Measurements from ENCODE around the gene GDPD3. TPM values are rescaled to one million over a fixed set of nuclear protein-coding genes. Genes with fewer than 3 reads are reported as not detected.
A peak's percentile ranks its signal among the peaks of the same experiment; 100 is the strongest.

The GDPD3 gene
- total and polyA plus RNA-seq, 2 experiments from 2014 or later, result 0.94 to 1.4 TPM

DNA sequence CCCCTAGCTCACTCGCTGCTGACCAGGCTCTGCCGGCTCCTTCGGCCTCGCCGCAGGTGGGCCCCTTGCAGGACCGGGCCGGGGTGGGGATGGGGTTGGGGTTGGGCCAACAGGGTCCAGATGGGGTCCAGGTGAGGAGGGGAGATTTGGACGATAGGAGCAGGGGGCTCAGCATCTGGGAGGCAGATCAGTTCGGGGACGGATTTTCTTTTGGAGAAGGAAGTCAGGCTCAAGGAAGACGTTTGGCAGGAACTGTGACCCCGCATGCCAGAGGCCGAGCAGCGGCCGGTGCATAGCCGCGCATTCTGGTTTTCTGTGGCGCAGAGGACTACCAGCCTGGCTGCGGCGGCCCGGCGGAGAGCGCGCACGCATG is 48.6 kb downstream of the GDPD3 start:
- Histone ChIP-seq H3K36me3 (ENCODE audit: insufficient read depth) (peaks cover 12% of the 10 kb centered on the region), H3K27ac (ENCODE audit: low read depth) (peak overlapping the region; percentile 96), H3F3A (replicated peaks; ENCODE audit: low read depth) (peaks cover 41% of the 10 kb centered on the region), H3K79me2 (replicated peaks; ENCODE audit: insufficient read depth) (peaks cover 36% of the 10 kb centered on the region), H3K9me2 (ENCODE audit: insufficient read depth) (no peaks in the 10 kb centered on the region), H3K4me2 (peak overlapping the region; percentile 99), H3K4me3 (peak overlapping the region; percentile 97), H3K4me1 (ENCODE audit: insufficient read depth) (peaks cover 11% of the 10 kb centered on the region), H2AFZ (peak overlapping the region; percentile 84; the same call in 1 of the 2 replicates), H4K20me1 (replicated peaks; ENCODE audit: insufficient read depth) (peaks cover 22% of the 10 kb centered on the region; the same call in 1 of the 2 replicates), H3K27me3 (ENCODE audit: insufficient read depth) (no peaks in the 10 kb centered on the region)
- H3K36me3 Mint-ChIP-seq (ENCODE audit: low read depth), result peaks cover 36% of the 10 kb centered on the region
- TF ChIP-seq EZH2 (IDR thresholded peaks at IDR 0.05; ENCODE audit: low read depth, unreplicated experiment) (no peak), ZNF331 (CRISPR knock-in tag; IDR thresholded peaks at IDR 0.05; ENCODE audit: low read depth) (no peak), JUNB (IDR thresholded peaks at IDR 0.05; ENCODE audit: unreplicated experiment) (no peak), POLR2AphosphoS5 (IDR thresholded peaks at IDR 0.05; ENCODE audit: low read depth) (no peak), CREB1 (CRISPR knock-in tag; IDR thresholded peaks at IDR 0.05; ENCODE audit: low read depth) (no peak)
- DNase-seq (ENCODE audit: low spot score) (no peak), ATAC-seq (peak; percentile 61)
- H3K4me3 Mint-ChIP-seq, result peak overlapping the region; percentile 96
- H3K9me3 Mint-ChIP-seq, result no peaks in the 10 kb centered on the region; the same call in 2 of the 3 replicates
- peaks cover 26% of the 10 kb centered on the region for H3K27me3 Mint-ChIP-seq (ENCODE audit: insufficient read depth, low read depth, poor library complexity)
- H3K4me1 Mint-ChIP-seq, result peaks cover 25% of the 10 kb centered on the region
- peak overlapping the region; percentile 99 for H3K27ac Mint-ChIP-seq

DNA sequence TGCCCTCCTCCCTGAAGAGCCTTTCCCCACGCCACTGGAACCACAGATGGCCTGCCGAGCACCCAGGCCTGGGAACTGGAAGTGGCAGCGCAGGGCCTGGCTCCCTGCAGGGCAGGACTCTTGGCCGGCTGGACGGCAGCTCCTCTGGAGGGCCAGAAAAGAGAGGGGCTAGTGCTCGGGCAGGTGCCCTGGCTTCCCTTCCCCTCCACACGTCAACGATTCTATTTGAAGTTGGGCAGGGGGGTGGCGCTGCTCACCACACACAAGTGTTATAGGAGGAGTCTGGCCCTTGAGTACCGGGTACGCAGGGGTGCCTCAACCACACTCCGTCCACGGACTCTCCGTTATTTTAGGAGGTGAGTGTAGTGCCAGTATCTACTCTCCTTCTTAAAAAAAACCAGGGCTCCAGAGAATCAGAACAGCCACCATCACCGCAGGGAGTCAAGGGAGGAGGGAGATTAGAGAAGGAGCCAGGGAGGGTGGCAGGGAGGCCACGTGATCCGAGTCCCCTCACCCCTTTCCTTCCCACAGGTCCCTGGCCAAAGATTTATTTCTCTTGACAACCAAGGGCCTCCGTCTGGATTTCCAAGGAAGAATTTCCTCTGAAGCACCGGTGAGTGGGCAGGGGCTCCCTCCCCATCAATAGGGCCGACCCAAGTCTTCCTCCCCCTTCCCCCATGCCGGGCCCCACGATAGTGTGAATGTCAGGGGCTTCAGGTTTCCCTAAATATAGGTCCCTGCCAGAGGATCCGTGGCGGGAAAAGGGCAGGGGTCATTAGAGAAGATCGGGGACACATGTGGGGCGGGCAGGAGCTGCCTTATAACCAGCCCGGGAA is 49.2 kb downstream of the GDPD3 start:
- H3K27me3 ChIP-seq (ENCODE audit: insufficient read depth), result no peaks in the 10 kb centered on the region
- no peaks in the 10 kb centered on the region for H3K9me2 ChIP-seq (ENCODE audit: insufficient read depth)
- H4K20me1 ChIP-seq (replicated peaks; ENCODE audit: insufficient read depth), result peaks cover 22% of the 10 kb centered on the region; the same call in 1 of the 2 replicates
- peak overlapping the region; percentile 84 for H2AFZ ChIP-seq
- H3K4me3 ChIP-seq, result peak overlapping the region; percentile 97
- ATAC-seq (peak; percentile 19), DNase-seq (ENCODE audit: low spot score) (peak; percentile 74)
- peak overlapping the region; percentile 96 for H3K27ac Mint-ChIP-seq
- H3K4me1 ChIP-seq (ENCODE audit: insufficient read depth), result peaks cover 11% of the 10 kb centered on the region
- H3K27ac ChIP-seq (ENCODE audit: low read depth), result peak overlapping the region; percentile 96
- H3K4me1 Mint-ChIP-seq, result peaks cover 25% of the 10 kb centered on the region
- H3K79me2 ChIP-seq (replicated peaks; ENCODE audit: insufficient read depth), result peaks cover 33% of the 10 kb centered on the region
- no peaks in the 10 kb centered on the region; the same call in 2 of the 3 replicates for H3K9me3 Mint-ChIP-seq
- TF ChIP-seq CTCF (conservative IDR thresholded peaks at IDR 0.05; ENCODE audit: low read depth in 2 of 2) (peak in 1 of 2 experiments; percentile 52; a peak in 2 of 4 replicates), CREB1 (CRISPR knock-in tag; IDR thresholded peaks at IDR 0.05; ENCODE audit: low read depth) (no peak)
- H3F3A ChIP-seq (replicated peaks; ENCODE audit: low read depth), result peaks cover 36% of the 10 kb centered on the region
- peak overlapping the region; percentile 96 for H3K4me3 Mint-ChIP-seq
- peaks cover 30% of the 10 kb centered on the region for H3K36me3 Mint-ChIP-seq (ENCODE audit: low read depth)
- peaks cover 8% of the 10 kb centered on the region for H3K36me3 ChIP-seq (ENCODE audit: insufficient read depth)
- peak overlapping the region; percentile 99 for H3K4me2 ChIP-seq
- peaks cover 27% of the 10 kb centered on the region for H3K27me3 Mint-ChIP-seq (ENCODE audit: insufficient read depth, low read depth, poor library complexity)
